Astrocyte (in vitro differentiated cells and primary cell): Measurements from ENCODE around the gene DUSP28. TPM values are rescaled to one million over a fixed set of nuclear protein-coding genes. Genes with fewer than 3 reads are reported as not detected.

Experiments used
- DNase-seq: peaks from one replicate; pipeline ENCODE4 v3.0.0-alpha.2; 2010; ENCODE audit warnings: low read depth
- FAIRE-seq: peaks from 2 replicates; lab custom pipeline; 2011; peaks lifted over from hg19 to GRCh38; lab: Jason Lieb, UNC
- H2AFZ ChIP-seq: 2 replicates; pipeline ENCODE4 v1.6.0; 2012; ENCODE audit warnings: low read depth, low read length, inconsistent platforms
- H3K27ac ChIP-seq: 2 replicates; pipeline ENCODE4 v1.5.1; 2011; ENCODE audit warnings: low read depth, low read length, inconsistent platforms
- H3K27me3 ChIP-seq: 2 replicates; pipeline ENCODE4 v1.6.0; 2011; ENCODE audit warnings: low read length, inconsistent platforms; ENCODE audit not compliant: insufficient read depth
- H3K36me3 ChIP-seq: 2 replicates; pipeline ENCODE4 v1.5.1; 2011; ENCODE audit warnings: low read length, inconsistent platforms; ENCODE audit not compliant: insufficient read depth
- H3K4me1 ChIP-seq: 2 replicates; pipeline ENCODE4 v1.5.1; 2011; ENCODE audit warnings: low read length, inconsistent platforms; ENCODE audit not compliant: insufficient read depth
- H3K4me2 ChIP-seq: 2 replicates; pipeline ENCODE4 v1.6.0; 2012; ENCODE audit warnings: low read length, inconsistent platforms
- H3K4me3 ChIP-seq: 2 replicates; pipeline ENCODE4 v1.5.1; 2011; ENCODE audit warnings: low read depth, mild to moderate bottlenecking, low read length, inconsistent platforms; ENCODE audit not compliant: insufficient read depth
- H3K79me2 ChIP-seq: 2 replicates; pipeline ENCODE4 v1.6.0; 2012; ENCODE audit warnings: mild to moderate bottlenecking, low read length, inconsistent platforms; ENCODE audit not compliant: insufficient read depth
- H3K9ac ChIP-seq: 2 replicates; pipeline ENCODE4 v1.6.0; 2012; ENCODE audit warnings: mild to moderate bottlenecking, low read length, inconsistent platforms
- H3K9me3 ChIP-seq: 2 replicates; pipeline ENCODE4 v1.5.1; 2012; ENCODE audit warnings: low read depth, mild to moderate bottlenecking, low read length, inconsistent platforms; ENCODE audit not compliant: insufficient read depth
- H4K20me1 ChIP-seq: 2 replicates; pipeline ENCODE4 v1.6.0; 2012; ENCODE audit warnings: low read length, inconsistent platforms; ENCODE audit not compliant: insufficient read depth
- H3K27ac Mint-ChIP-seq: one replicate; pipeline ENCODE4 v1.8.0; 2021; ENCODE audit warnings: mild to moderate bottlenecking, mixed read lengths; ENCODE audit not compliant: unreplicated experiment
- H3K27me3 Mint-ChIP-seq: one replicate; pipeline ENCODE4 v1.8.0; 2021; ENCODE audit warnings: low read depth, mixed read lengths; ENCODE audit not compliant: unreplicated experiment
- H3K36me3 Mint-ChIP-seq: one replicate; pipeline ENCODE4 v1.8.0; 2021; ENCODE audit warnings: low read depth, mixed read lengths; ENCODE audit not compliant: unreplicated experiment
- H3K4me1 Mint-ChIP-seq: one replicate; pipeline ENCODE4 v1.8.0; 2021; ENCODE audit warnings: low read depth, mixed read lengths; ENCODE audit not compliant: unreplicated experiment
- H3K4me3 Mint-ChIP-seq: one replicate; pipeline ENCODE4 v1.8.0; 2021; ENCODE audit warnings: mild to moderate bottlenecking, moderate library complexity, mixed read lengths; ENCODE audit not compliant: unreplicated experiment
- H3K9me3 Mint-ChIP-seq: one replicate; pipeline ENCODE4 v1.8.0; 2021; ENCODE audit warnings: mild to moderate bottlenecking, mixed read lengths; ENCODE audit not compliant: unreplicated experiment
- CTCF ChIP-seq: IDR thresholded peaks from 2 replicates; pipeline ENCODE4 v1.5.1; 2011; ENCODE audit warnings: low read depth, mild to moderate bottlenecking, inconsistent platforms, low read length, moderate library complexity; ENCODE audit not compliant: insufficient read depth
- EZH2 ChIP-seq: IDR thresholded peaks from 2 replicates; pipeline ENCODE4 v1.6.1; 2012; ENCODE audit warnings: mild to moderate bottlenecking, low read length, inconsistent platforms; ENCODE audit not compliant: insufficient read depth
- total RNA-seq: library from RNA; stranded (reverse); gene quantifications from 2 replicates; pipeline ENCODE4 v1.2.1, GENCODE V29; 2021

DUSP28 gene
- total RNA-seq, 1 donor from 2014 or later: 4.1 TPM

- Histone ChIP-seq H3K79me2 (peaks cover 3% of the 10 kb centered on the region), H3K4me3 (no peak overlapping the region), H3K27me3 (no peaks in the 10 kb centered on the region), H3K4me2 (no peak overlapping the region), H2AFZ (no peak overlapping the region), H3K27ac (no peak overlapping the region), H3K9me3 (no peaks in the 10 kb centered on the region), H3K36me3 (no peaks in the 10 kb centered on the region), H3K9ac (no peak overlapping the region), H3K4me1 (no peaks in the 10 kb centered on the region), H4K20me1 (peaks cover 28% of the 10 kb centered on the region)
- H3K27me3 Mint-ChIP-seq: no peaks in the 10 kb centered on the region
- no peak for DNase-seq
- no peak overlapping the region for H3K27ac Mint-ChIP-seq
- TF ChIP-seq CTCF (no peak), EZH2 (no peak)
- no peak for FAIRE-seq
- no peaks in the 10 kb centered on the region for H3K9me3 Mint-ChIP-seq
- H3K4me1 Mint-ChIP-seq: no peaks in the 10 kb centered on the region
- H3K36me3 Mint-ChIP-seq: peaks cover 12% of the 10 kb centered on the region
- H3K4me3 Mint-ChIP-seq: no peak overlapping the region
These were observed 39.0 kb downstream of the DUSP28 start for GRCh38 chr2:240599141-240599583.

DNA sequence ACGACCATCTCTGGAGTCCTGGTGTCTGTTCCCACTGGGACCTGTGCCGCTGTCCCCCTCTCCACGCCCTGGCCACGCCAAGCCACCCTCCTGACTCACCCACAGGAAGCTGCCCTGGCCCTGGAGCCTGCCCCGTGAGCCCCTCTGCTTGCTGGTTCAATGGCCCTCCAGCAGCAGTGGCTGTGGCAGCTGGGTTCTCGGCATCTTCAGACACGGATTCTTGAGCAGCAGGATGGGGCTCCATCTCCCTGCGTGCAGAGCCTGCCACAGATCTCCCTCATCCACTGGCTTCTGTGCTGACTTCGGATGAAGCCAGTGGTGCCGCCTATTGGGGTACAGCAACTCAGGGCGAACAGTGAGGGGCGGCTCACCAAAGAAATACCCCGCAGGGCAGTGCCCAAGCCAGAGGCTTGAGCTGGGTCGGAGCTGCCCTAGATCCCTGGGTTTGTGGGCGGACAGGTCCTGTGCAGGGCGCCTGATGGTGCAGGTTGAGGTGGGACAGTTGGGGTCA, 40.3 kb downstream of the DUSP28 start:
- H3K27me3 Mint-ChIP-seq: no peaks in the 10 kb centered on the region
- Histone ChIP-seq H3K27me3 (no peaks in the 10 kb centered on the region), H3K79me2 (no peaks in the 10 kb centered on the region), H3K4me2 (no peak overlapping the region), H3K4me3 (no peak overlapping the region), H2AFZ (no peak overlapping the region), H3K27ac (no peak overlapping the region), H3K9me3 (no peaks in the 10 kb centered on the region), H3K9ac (no peak overlapping the region), H4K20me1 (peaks cover 14% of the 10 kb centered on the region), H3K4me1 (no peaks in the 10 kb centered on the region), H3K36me3 (no peaks in the 10 kb centered on the region)
- H3K36me3 Mint-ChIP-seq: peaks cover 12% of the 10 kb centered on the region
- no peak overlapping the region for H3K4me3 Mint-ChIP-seq
- DNase-seq (no peak), FAIRE-seq (no peak)
- TF ChIP-seq CTCF (no peak), EZH2 (no peak)
- no peaks in the 10 kb centered on the region for H3K9me3 Mint-ChIP-seq
- H3K4me1 Mint-ChIP-seq: no peaks in the 10 kb centered on the region
- no peak overlapping the region for H3K27ac Mint-ChIP-seq

DNA sequence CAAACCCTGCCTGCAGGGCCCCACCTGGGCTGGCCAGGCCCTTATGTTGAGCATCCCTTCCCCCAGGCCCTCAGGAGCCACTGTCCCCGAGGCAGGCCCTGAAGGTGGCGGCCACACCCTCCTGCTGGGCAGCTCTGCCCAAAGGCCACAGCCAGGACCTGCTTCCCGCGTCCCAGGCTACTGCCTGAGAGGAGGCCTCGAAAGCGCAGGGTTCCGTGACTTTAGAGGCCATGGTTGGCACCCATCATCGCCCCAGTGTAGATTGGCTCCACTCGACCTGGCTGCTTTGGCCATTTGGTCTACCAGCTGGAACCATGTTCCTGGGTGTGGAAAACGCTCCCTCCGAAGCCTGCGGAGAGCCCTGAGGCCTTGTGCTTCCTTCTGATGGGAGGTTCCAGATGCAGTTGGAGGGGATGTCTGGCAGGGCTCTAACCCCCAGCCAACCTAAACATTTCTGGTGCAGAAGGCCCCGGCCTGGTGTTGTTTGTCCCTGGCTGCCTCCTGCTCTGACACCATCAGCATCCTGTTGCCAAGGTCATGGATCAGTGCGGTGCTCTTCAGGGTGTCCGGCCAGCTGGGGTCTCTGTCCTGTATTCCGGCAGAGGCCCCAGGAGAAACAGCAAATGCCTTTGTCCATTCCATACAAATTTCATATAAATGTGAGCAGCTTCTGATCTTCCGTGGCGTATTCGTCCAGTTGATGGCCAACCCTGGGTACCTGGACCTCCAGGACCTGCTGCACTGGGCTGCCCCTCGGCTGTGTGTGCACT, 41.1 kb downstream of the DUSP28 start:
- Histone ChIP-seq H3K79me2 (no peaks in the 10 kb centered on the region), H3K4me3 (no peak overlapping the region), H4K20me1 (peaks cover 7% of the 10 kb centered on the region), H3K9me3 (no peaks in the 10 kb centered on the region), H3K36me3 (no peaks in the 10 kb centered on the region), H3K4me1 (no peaks in the 10 kb centered on the region), H3K27ac (no peak overlapping the region), H3K27me3 (no peaks in the 10 kb centered on the region), H2AFZ (no peak overlapping the region), H3K4me2 (no peak overlapping the region), H3K9ac (no peak overlapping the region)
- peaks cover 10% of the 10 kb centered on the region for H3K36me3 Mint-ChIP-seq
- no peak for FAIRE-seq
- H3K9me3 Mint-ChIP-seq: no peaks in the 10 kb centered on the region
- no peak overlapping the region for H3K4me3 Mint-ChIP-seq
- TF ChIP-seq CTCF (no peak), EZH2 (no peak)
- H3K4me1 Mint-ChIP-seq: no peaks in the 10 kb centered on the region
- H3K27ac Mint-ChIP-seq: no peak overlapping the region
- H3K27me3 Mint-ChIP-seq: no peaks in the 10 kb centered on the region
- DNase-seq: no peak
